DMS153 (cell line): ENCODE measurements around the gene NUP58.

Source experiments
- DNase-seq: peaks from one replicate; lab custom pipeline; 2025; lab: John Stamatoyannopoulos, UW

NUP58 gene

DNA sequence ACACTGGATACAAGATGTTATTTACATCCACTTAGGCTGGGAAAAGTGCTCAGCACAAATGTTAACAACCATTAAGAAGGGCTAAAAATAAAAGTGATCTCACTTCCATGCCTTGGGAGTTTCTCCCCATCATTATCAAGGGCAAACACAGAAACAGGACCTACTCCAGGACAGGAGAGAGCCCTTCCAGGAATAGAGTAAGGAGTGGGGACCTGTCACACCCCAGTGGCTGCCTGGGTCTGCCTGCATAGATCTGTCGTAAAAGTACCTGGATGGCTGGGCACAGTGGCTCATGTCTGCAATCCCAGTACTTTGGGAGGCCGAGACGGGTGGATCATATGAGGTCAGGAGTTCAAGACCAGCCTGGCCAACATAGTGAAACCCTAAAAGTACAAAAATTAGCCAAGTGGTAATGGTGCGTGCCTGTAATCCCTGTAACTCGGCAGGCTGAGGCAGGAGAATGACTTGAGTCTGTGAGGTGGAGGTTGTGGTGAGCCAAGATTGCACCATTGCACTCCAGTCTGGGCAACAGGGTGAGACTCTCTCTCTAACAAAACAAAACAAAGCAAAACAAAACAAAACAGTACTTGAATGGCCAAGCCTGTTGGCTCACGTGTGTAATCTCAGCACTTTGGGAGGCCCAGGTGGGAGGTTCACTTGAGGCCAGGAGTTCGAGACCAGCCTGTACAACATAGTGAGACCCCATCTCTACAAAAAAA, 76.0 kb downstream of the NUP58 start:
- no peak for DNase-seq

GRCh38 chr13:25378528-25378927, 77.1 kb downstream of the NUP58 start:
- DNase-seq: no peak

DNA sequence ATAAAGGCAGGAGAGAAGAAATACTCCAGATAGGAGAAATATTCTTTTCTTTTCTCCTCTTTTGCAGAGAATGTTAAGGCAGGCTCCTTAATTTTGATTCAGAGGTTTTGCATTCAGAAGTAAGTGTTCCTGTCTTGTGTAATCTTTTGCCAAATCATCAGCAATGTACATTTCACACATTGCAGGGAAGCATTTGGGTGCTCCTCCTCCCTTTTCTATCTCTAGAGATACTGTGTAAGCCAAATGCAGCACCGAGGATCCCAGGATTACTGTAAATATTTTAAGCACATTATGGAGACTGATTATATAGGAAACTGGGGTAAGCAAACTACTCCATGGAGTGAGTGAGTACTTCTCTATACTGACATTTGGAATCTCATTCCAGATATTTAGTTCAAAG, 77.6 kb downstream of the NUP58 start:
- DNase-seq: no peak

GRCh38 chr13:25380082-25380481, 78.7 kb downstream of the NUP58 start:
- no peak for DNase-seq

- DNase-seq: no peak
Measured at GRCh38 chr13:25380741-25381324, 79.4 kb downstream of the NUP58 start.

GRCh38 chr13:25384758-25385410, 83.5 kb downstream of the NUP58 start:
- DNase-seq: no peak

DNA sequence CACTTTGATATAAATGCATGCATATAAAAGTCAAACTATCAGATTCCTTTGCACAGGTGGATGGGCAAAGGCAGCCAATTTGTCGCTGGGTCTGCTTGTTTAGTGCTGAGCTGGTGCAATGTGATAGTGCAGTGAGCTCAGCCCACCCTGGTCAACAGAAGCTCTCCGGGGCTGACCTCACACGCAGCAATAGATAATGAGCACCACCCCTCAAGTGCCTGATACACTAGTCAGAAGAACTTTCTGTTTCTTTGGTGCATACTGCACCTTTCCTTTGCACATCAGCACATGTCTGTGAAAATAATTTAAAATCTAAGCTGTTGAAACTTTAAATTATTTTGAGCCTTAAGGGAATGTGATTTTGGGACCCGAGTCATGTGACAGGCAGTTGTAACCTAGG, 90.5 kb downstream of the NUP58 start:
- DNase-seq: no peak
